Sigmoid colon (tissue), 4 donors: Measurements from ENCODE around the gene C19orf44.

Experiments
- EP300 ChIP-seq, 4 donors: sonication (generic); formaldehyde crosslinking; IDR thresholded peaks; one replicate each; pipeline ENCODE4 v1.6.1; 2017; ENCODE audit warnings: antibody characterized with exemption in 4 of 4
- POLR2A ChIP-seq, 2 donors: fragments of 450-650 bp; IDR thresholded peaks; one replicate each; pipeline ENCODE4 v1.6.1; 2016; ENCODE audit warnings: antibody characterized with exemption in 2 of 2, mild to moderate bottlenecking in 2 of 2, moderate library complexity in 2 of 2
- TF ChIP-seq, protein P1 (sequence below), 4 experiments: fragments of 450-650 bp in 3 of 4; fragments of 200-600 bp in 1 of 4; IDR thresholded peaks; one replicate each; pipeline ENCODE4 v1.5.1; 2016 to 2019; ENCODE audit warnings: antibody characterized with exemption in 4 of 4, mild to moderate bottlenecking in 3 of 4, moderate library complexity in 2 of 4

GRCh38 chr19:16521715-16522289 lies 25.6 kb downstream of the C19orf44 start:
- TF ChIP-seq, protein P1, sequence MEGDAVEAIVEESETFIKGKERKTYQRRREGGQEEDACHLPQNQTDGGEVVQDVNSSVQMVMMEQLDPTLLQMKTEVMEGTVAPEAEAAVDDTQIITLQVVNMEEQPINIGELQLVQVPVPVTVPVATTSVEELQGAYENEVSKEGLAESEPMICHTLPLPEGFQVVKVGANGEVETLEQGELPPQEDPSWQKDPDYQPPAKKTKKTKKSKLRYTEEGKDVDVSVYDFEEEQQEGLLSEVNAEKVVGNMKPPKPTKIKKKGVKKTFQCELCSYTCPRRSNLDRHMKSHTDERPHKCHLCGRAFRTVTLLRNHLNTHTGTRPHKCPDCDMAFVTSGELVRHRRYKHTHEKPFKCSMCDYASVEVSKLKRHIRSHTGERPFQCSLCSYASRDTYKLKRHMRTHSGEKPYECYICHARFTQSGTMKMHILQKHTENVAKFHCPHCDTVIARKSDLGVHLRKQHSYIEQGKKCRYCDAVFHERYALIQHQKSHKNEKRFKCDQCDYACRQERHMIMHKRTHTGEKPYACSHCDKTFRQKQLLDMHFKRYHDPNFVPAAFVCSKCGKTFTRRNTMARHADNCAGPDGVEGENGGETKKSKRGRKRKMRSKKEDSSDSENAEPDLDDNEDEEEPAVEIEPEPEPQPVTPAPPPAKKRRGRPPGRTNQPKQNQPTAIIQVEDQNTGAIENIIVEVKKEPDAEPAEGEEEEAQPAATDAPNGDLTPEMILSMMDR (IDR thresholded peaks at IDR 0.05): no peak
- TF ChIP-seq POLR2A (IDR thresholded peaks at IDR 0.05) (no peak), EP300 (IDR thresholded peaks at IDR 0.05) (no peak)
